CD4-positive, CD25-positive, alpha-beta regulatory T cell (primary cell): Measurements from ENCODE around the gene DDR1. TPM values are rescaled to one million over a fixed set of nuclear protein-coding genes. Genes with fewer than 3 reads are reported as not detected.
"Not testable (repeated sequence)": the region's sequence is repeated elsewhere in the genome, so short reads cannot be mapped to it uniquely, and the experiment has no call there.

Experiments
- ATAC-seq, 2 donors: fragments of 150-1000 bp; cut with Tn5 transposase; one replicate each; pipeline ENCODE4 v1.10.0; 2021; ENCODE audit warnings: low read depth in 2 of 2, moderate number of reproducible peaks in 2 of 2, moderate library complexity in 1 of 2
- DNase-seq, 3 donors: peaks; one replicate each; pipeline versions ENCODE4 v3.0.0 to v3.0.0-alpha.2; 2012 to 2022; ENCODE audit warnings: mixed read lengths in 1 of 3
- H3K27ac ChIP-seq: one replicate; pipeline ENCODE4 v1.7.0; 2013; ENCODE audit warnings: mild to moderate bottlenecking, low read length; ENCODE audit not compliant: insufficient read depth, poor library complexity, severe bottlenecking
- H3K27me3 ChIP-seq: one replicate; pipeline ENCODE4 v1.7.0; 2013; ENCODE audit warnings: low read length; ENCODE audit not compliant: control insufficient read depth, insufficient read depth
- H3K36me3 ChIP-seq: one replicate; pipeline ENCODE4 v1.7.0; 2013; ENCODE audit warnings: mild to moderate bottlenecking, low read length, moderate library complexity; ENCODE audit not compliant: control insufficient read depth, insufficient read depth
- H3K4me1 ChIP-seq: 2 replicates; pipeline ENCODE4 v1.7.0; 2013; ENCODE audit warnings: mild to moderate bottlenecking, low read length; ENCODE audit not compliant: insufficient read depth, control insufficient read depth, poor library complexity, severe bottlenecking
- H3K4me3 ChIP-seq: one replicate; pipeline ENCODE4 v1.7.0; 2013; ENCODE audit warnings: low read depth, mild to moderate bottlenecking, low read length, moderate library complexity
- H3K9me3 ChIP-seq, 2 experiments: 1 replicate in 1 of 2; 2 replicates in 1 of 2; pipeline ENCODE4 v1.7.0; 2013; ENCODE audit warnings: low read length in 2 of 2, mild to moderate bottlenecking in 1 of 2, moderate library complexity in 1 of 2; ENCODE audit not compliant: control insufficient read depth in 2 of 2
- H3K27ac Mint-ChIP-seq, 3 donors: one replicate each; pipeline ENCODE4 v1.8.0; 2020 to 2022; ENCODE audit warnings: mild to moderate bottlenecking in 3 of 3, mixed read lengths in 3 of 3, moderate library complexity in 2 of 3
- H3K27me3 Mint-ChIP-seq: one replicate; pipeline ENCODE4 v1.8.0; 2022; ENCODE audit warnings: mild to moderate bottlenecking, mixed read lengths
- H3K36me3 Mint-ChIP-seq: one replicate; pipeline ENCODE4 v1.8.0; 2020; ENCODE audit warnings: mixed read lengths
- H3K4me1 Mint-ChIP-seq, 4 donors: one replicate each; pipeline ENCODE4 v1.8.0; 2020 to 2022; ENCODE audit warnings: mixed read lengths in 4 of 4, mild to moderate bottlenecking in 1 of 4
- H3K4me3 Mint-ChIP-seq, 4 donors: one replicate each; pipeline ENCODE4 v1.8.0; 2020 to 2022; ENCODE audit warnings: mild to moderate bottlenecking in 4 of 4, mixed read lengths in 4 of 4, moderate library complexity in 3 of 4
- H3K9me3 Mint-ChIP-seq, 7 donors: one replicate each; pipeline ENCODE4 v1.8.0; 2020 to 2022; ENCODE audit warnings: mixed read lengths in 7 of 7, mild to moderate bottlenecking in 3 of 7, moderate library complexity in 2 of 7
- polyA plus RNA-seq, 4 donors: library from polyadenylated mRNA; unstranded; fragments of 300-500 nt; fragmentation: Illumina TruSeq; gene quantifications; one replicate each; pipeline ENCODE4 v1.2.3, GENCODE V29; 2021
- total RNA-seq: library from RNA; stranded (reverse); gene quantifications from one replicate; pipeline ENCODE4 v1.2.3, GENCODE V29; 2022

Gene DDR1
- total and polyA plus RNA-seq, 5 donors from 2014 or later = 1.2 to 5.0 (median 2.3) TPM

- H3K27me3 Mint-ChIP-seq = no peaks in the 10 kb centered on the region
- H3K4me1 Mint-ChIP-seq = peaks cover 6 to 30% (median 18%) of the 10 kb centered on the region in 4 donors
- DNase-seq (no peak), ATAC-seq (no peak)
- Histone ChIP-seq H3K27me3 (no peaks in the 10 kb centered on the region), H3K36me3 (peaks cover 46% of the 10 kb centered on the region), H3K27ac (no peak overlapping the region), H3K4me1 (peaks cover 13% of the 10 kb centered on the region), H3K9me3 (no peaks in the 10 kb centered on the region), H3K4me3 (no peak overlapping the region)
- H3K9me3 Mint-ChIP-seq = no peaks in the 10 kb centered on the region
- peaks cover 38% of the 10 kb centered on the region for H3K36me3 Mint-ChIP-seq
- H3K4me3 Mint-ChIP-seq = peak overlapping the region in 2 of 4 donors; percentile 35 to 58
- no peak overlapping the region for H3K27ac Mint-ChIP-seq
Measured at GRCh38 chr6:30918670-30919069, 34.4 kb downstream of the DDR1 start.

GRCh38 chr6:30922447-30922852 lies 38.1 kb downstream of the DDR1 start:
- H3K36me3 ChIP-seq = peaks cover 67% of the 10 kb centered on the region

GRCh38 chr6:30924040-30924627 lies 39.8 kb downstream of the DDR1 start:
- DNase-seq, H3K4me3 Mint-ChIP-seq, H3K27me3 Mint-ChIP-seq, H3K9me3 ChIP-seq, H3K4me1 ChIP-seq, H3K4me3 ChIP-seq, ATAC-seq, H3K27ac ChIP-seq, H3K9me3 Mint-ChIP-seq, H3K27me3 ChIP-seq, H3K4me1 Mint-ChIP-seq: not testable (repeated sequence)
- Mint-ChIP-seq H3K27ac (peak overlapping the region in 1 of 3 donors; percentile 14), H3K36me3 (peaks cover 39% of the 10 kb centered on the region)
- H3K36me3 ChIP-seq = peaks cover 58% of the 10 kb centered on the region

More at GRCh38 chr6:30922447-30922852, 38.1 kb downstream of the DDR1 start:
- H3K4me1 ChIP-seq = no peaks in the 10 kb centered on the region
- Mint-ChIP-seq H3K4me3 (no peak overlapping the region), H3K4me1 (peaks cover 0 to 3% (median 1%) of the 10 kb centered on the region in 4 donors), H3K36me3 (peaks cover 35% of the 10 kb centered on the region), H3K27ac (no peak overlapping the region), H3K27me3 (no peaks in the 10 kb centered on the region), H3K9me3 (no peaks in the 10 kb centered on the region)
- H3K27ac ChIP-seq = no peak overlapping the region
- DNase-seq (no peak), ATAC-seq (no peak)
- H3K9me3 ChIP-seq = no peaks in the 10 kb centered on the region
- no peaks in the 10 kb centered on the region for H3K27me3 ChIP-seq
- no peak overlapping the region for H3K4me3 ChIP-seq

- no peak overlapping the region for H3K4me3 Mint-ChIP-seq
- Histone ChIP-seq H3K4me3 (no peak overlapping the region), H3K27ac (no peak overlapping the region), H3K36me3 (peaks cover 36% of the 10 kb centered on the region), H3K9me3 (no peaks in the 10 kb centered on the region), H3K27me3 (no peaks in the 10 kb centered on the region), H3K4me1 (no peaks in the 10 kb centered on the region)
- peaks cover 0 to 9% (median 0%) of the 10 kb centered on the region in 7 donors for H3K9me3 Mint-ChIP-seq
- peak overlapping the region in 1 of 3 donors; percentile 60 for H3K27ac Mint-ChIP-seq
- ATAC-seq (no peak), DNase-seq (no peak)
- H3K4me1 Mint-ChIP-seq = no peaks in the 10 kb centered on the region
- H3K36me3 Mint-ChIP-seq = peaks cover 28% of the 10 kb centered on the region
- H3K27me3 Mint-ChIP-seq = no peaks in the 10 kb centered on the region
Measured at GRCh38 chr6:30926644-30927043, 42.3 kb downstream of the DDR1 start.

GRCh38 chr6:30927080-30927479 lies 42.8 kb downstream of the DDR1 start:
- not testable (repeated sequence) for H3K9me3 ChIP-seq, H3K9me3 Mint-ChIP-seq, H3K27me3 Mint-ChIP-seq, H3K27me3 ChIP-seq, H3K27ac ChIP-seq, H3K4me3 Mint-ChIP-seq, ATAC-seq, H3K4me1 ChIP-seq, H3K4me3 ChIP-seq, DNase-seq, H3K4me1 Mint-ChIP-seq, H3K27ac Mint-ChIP-seq
- H3K36me3 ChIP-seq = peaks cover 36% of the 10 kb centered on the region
- peaks cover 28% of the 10 kb centered on the region for H3K36me3 Mint-ChIP-seq

- H3K4me1 Mint-ChIP-seq = no peaks in the 10 kb centered on the region
- no peaks in the 10 kb centered on the region for H3K27me3 ChIP-seq
- no peaks in the 10 kb centered on the region for H3K4me1 ChIP-seq
- ATAC-seq = no peak
- no peaks in the 10 kb centered on the region for H3K9me3 ChIP-seq
- H3K36me3 Mint-ChIP-seq = peaks cover 21% of the 10 kb centered on the region
- H3K36me3 ChIP-seq = peaks cover 24% of the 10 kb centered on the region
- H3K4me3 Mint-ChIP-seq = no peak overlapping the region
- H3K4me3 ChIP-seq = no peak overlapping the region
- no peak overlapping the region for H3K27ac ChIP-seq
- H3K27me3 Mint-ChIP-seq = peaks cover 5% of the 10 kb centered on the region
- peaks cover 0 to 9% (median 0%) of the 10 kb centered on the region in 7 donors for H3K9me3 Mint-ChIP-seq
- DNase-seq = no peak
- H3K27ac Mint-ChIP-seq = no peak overlapping the region
Measured at GRCh38 chr6:30928677-30929076, 44.4 kb downstream of the DDR1 start.

GRCh38 chr6:30930506-30930905 lies 46.2 kb downstream of the DDR1 start:
- Mint-ChIP-seq H3K4me3 (no peak overlapping the region), H3K9me3 (peaks cover 0 to 9% (median 0%) of the 10 kb centered on the region in 7 donors), H3K4me1 (peaks cover 0 to 2% (median 0%) of the 10 kb centered on the region in 4 donors), H3K27me3 (peaks cover 8% of the 10 kb centered on the region), H3K27ac (peak overlapping the region in 1 of 3 donors; percentile 7), H3K36me3 (peaks cover 21% of the 10 kb centered on the region)
- Histone ChIP-seq H3K27me3 (no peaks in the 10 kb centered on the region), H3K27ac (no peak overlapping the region), H3K9me3 (no peaks in the 10 kb centered on the region), H3K4me3 (no peak overlapping the region), H3K4me1 (no peaks in the 10 kb centered on the region), H3K36me3 (peaks cover 14% of the 10 kb centered on the region)
- no peak for ATAC-seq
- no peak for DNase-seq

- Mint-ChIP-seq H3K27ac (peak overlapping the region in 1 of 3 donors; percentile 7), H3K27me3 (peaks cover 9% of the 10 kb centered on the region), H3K9me3 (peaks cover 0 to 9% (median 0%) of the 10 kb centered on the region in 7 donors), H3K36me3 (peaks cover 20% of the 10 kb centered on the region), H3K4me3 (no peak overlapping the region), H3K4me1 (peaks cover 0 to 2% (median 0%) of the 10 kb centered on the region in 4 donors)
- Histone ChIP-seq H3K36me3 (peaks cover 6% of the 10 kb centered on the region), H3K27me3 (no peaks in the 10 kb centered on the region), H3K4me3 (no peak overlapping the region), H3K9me3 (no peaks in the 10 kb centered on the region), H3K27ac (no peak overlapping the region), H3K4me1 (no peaks in the 10 kb centered on the region)
- DNase-seq = no peak
- no peak for ATAC-seq
Measured at GRCh38 chr6:30931272-30931671, 47.0 kb downstream of the DDR1 start.
